Nephron (organoid): ENCODE results near the gene SLC25A13.

Source experiments
- H3K27ac Mint-ChIP-seq, 3 experiments: 2 replicates each; pipeline ENCODE4 v1.8.0; 2020; ENCODE audit warnings: mixed read lengths in 3 of 3, mild to moderate bottlenecking in 2 of 3, moderate library complexity in 1 of 3
- H3K27me3 Mint-ChIP-seq: 2 replicates; pipeline ENCODE4 v1.8.0; 2021; ENCODE audit warnings: low read depth, mild to moderate bottlenecking, moderate library complexity, mixed read lengths
- H3K36me3 Mint-ChIP-seq: 2 replicates; pipeline ENCODE4 v1.8.0; 2020; ENCODE audit warnings: low read depth, mixed read lengths
- H3K4me1 Mint-ChIP-seq: 2 replicates; pipeline ENCODE4 v1.8.0; 2020; ENCODE audit warnings: mixed read lengths
- H3K4me3 Mint-ChIP-seq, 3 experiments: 2 replicates each; pipeline ENCODE4 v1.8.0; 2020; ENCODE audit warnings: mild to moderate bottlenecking in 3 of 3, mixed read lengths in 3 of 3, moderate library complexity in 2 of 3
- H3K9me3 Mint-ChIP-seq: 2 replicates; pipeline ENCODE4 v1.8.0; 2020; ENCODE audit warnings: mixed read lengths
- TF ChIP-seq, protein P1 (sequence below), 3 experiments: fragments of 200-600 bp; sonication (generic); IDR thresholded peaks; one replicate each; pipeline ENCODE4 v1.5.0; 2021; ENCODE audit warnings: antibody characterized with exemption in 3 of 3; ENCODE audit not compliant: unreplicated experiment in 3 of 3

The SLC25A13 gene

DNA sequence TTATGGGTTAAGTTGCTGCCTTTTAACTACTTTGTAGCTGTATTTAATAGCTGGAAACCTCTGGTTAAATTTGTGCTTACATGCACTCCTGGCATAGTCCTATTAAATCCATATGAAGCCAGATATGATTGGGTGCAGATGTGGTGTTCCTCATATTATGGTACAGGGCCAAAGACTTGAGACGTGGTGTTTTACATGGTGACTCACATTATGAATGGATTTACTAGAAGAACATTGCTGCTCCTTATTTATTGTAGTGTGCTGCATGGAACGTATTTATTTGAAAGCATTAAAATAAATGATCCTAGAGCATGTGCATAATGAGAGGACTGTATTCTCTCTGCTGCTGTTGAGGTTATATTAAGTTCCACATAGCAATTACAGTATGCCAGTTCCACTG lies 224.1 kb downstream of the SLC25A13 start:
- H3K36me3 Mint-ChIP-seq: no peaks in the 10 kb centered on the region
- H3K27me3 Mint-ChIP-seq: peaks cover 6% of the 10 kb centered on the region
- no peak overlapping the region for H3K4me3 Mint-ChIP-seq
- no peak overlapping the region for H3K27ac Mint-ChIP-seq
- H3K9me3 Mint-ChIP-seq: peaks cover 4% of the 10 kb centered on the region
- TF ChIP-seq, protein P1, sequence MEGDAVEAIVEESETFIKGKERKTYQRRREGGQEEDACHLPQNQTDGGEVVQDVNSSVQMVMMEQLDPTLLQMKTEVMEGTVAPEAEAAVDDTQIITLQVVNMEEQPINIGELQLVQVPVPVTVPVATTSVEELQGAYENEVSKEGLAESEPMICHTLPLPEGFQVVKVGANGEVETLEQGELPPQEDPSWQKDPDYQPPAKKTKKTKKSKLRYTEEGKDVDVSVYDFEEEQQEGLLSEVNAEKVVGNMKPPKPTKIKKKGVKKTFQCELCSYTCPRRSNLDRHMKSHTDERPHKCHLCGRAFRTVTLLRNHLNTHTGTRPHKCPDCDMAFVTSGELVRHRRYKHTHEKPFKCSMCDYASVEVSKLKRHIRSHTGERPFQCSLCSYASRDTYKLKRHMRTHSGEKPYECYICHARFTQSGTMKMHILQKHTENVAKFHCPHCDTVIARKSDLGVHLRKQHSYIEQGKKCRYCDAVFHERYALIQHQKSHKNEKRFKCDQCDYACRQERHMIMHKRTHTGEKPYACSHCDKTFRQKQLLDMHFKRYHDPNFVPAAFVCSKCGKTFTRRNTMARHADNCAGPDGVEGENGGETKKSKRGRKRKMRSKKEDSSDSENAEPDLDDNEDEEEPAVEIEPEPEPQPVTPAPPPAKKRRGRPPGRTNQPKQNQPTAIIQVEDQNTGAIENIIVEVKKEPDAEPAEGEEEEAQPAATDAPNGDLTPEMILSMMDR (IDR thresholded peaks at IDR 0.05; ENCODE audit: unreplicated experiment in 3 of 3): no peak
- no peaks in the 10 kb centered on the region for H3K4me1 Mint-ChIP-seq

DNA sequence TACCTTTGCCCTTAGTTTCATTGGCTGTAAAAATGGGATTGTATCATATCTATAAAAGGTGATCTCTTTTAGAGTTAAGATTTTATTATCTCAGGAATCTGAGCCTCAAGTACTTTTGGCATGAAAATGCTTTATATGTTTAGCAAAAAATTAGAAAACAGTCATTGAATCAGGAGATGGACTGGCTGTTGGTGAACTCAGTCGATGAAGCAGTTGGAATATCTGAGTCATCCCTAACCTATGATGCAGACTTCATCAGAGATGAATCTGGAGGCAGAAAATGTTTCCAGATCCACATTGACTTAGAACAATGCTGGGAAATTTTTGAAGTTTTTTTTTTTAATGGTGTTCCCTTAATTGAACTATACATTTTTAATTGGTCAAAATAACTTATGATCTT lies 228.5 kb downstream of the SLC25A13 start:
- no peaks in the 10 kb centered on the region for H3K4me1 Mint-ChIP-seq
- H3K27ac Mint-ChIP-seq: no peak overlapping the region
- H3K27me3 Mint-ChIP-seq: peaks cover 6% of the 10 kb centered on the region
- H3K36me3 Mint-ChIP-seq: no peaks in the 10 kb centered on the region
- H3K9me3 Mint-ChIP-seq: peaks cover 2% of the 10 kb centered on the region
- TF ChIP-seq, protein P1 (IDR thresholded peaks at IDR 0.05; ENCODE audit: unreplicated experiment in 3 of 3): no peak
- no peak overlapping the region for H3K4me3 Mint-ChIP-seq

DNA sequence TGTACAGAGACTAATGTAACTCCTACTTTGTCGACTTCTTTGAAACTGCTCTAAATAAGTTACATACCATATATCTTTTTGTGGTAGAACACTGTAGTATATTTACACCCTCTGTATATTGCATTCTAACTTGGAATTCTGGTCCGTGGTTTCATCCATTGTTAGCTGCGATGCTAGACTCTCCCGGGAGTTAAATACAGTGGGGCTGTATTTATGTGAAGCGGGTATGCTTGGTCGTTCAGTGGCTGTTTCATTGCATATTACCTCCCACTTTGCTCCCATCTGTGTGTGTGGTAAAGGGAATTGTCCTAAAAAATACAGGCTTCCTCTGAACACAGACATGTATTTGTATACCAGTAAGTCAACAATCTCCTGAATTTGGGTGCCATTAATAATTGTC lies 231.1 kb downstream of the SLC25A13 start:
- peaks cover 6% of the 10 kb centered on the region for H3K27me3 Mint-ChIP-seq
- H3K27ac Mint-ChIP-seq: no peak overlapping the region
- no peaks in the 10 kb centered on the region for H3K9me3 Mint-ChIP-seq
- H3K4me3 Mint-ChIP-seq: no peak overlapping the region
- no peaks in the 10 kb centered on the region for H3K4me1 Mint-ChIP-seq
- TF ChIP-seq, protein P1 (IDR thresholded peaks at IDR 0.05; ENCODE audit: unreplicated experiment in 3 of 3): no peak
- H3K36me3 Mint-ChIP-seq: no peaks in the 10 kb centered on the region

DNA sequence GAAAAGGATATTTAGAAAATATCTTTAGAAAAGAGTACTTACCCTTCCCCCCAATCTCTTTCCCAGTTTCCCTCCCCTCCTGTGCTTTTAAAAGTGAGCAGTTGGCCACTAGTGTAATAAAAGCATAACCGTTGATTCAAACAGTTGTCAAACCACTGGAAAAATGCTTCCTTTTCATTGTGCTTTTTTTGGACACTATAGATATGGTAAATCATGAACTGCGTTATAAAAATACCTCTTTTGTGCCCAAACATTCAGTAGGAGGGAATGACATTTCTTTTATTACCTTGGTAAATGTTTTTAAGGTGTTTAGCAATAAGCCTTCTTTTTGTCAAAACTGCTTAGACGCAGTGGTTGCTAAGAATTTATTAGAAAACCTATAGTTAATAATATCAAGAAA lies 232.4 kb downstream of the SLC25A13 start:
- TF ChIP-seq, protein P1 (IDR thresholded peaks at IDR 0.05; ENCODE audit: unreplicated experiment in 3 of 3): no peak
- H3K36me3 Mint-ChIP-seq: no peaks in the 10 kb centered on the region

DNA sequence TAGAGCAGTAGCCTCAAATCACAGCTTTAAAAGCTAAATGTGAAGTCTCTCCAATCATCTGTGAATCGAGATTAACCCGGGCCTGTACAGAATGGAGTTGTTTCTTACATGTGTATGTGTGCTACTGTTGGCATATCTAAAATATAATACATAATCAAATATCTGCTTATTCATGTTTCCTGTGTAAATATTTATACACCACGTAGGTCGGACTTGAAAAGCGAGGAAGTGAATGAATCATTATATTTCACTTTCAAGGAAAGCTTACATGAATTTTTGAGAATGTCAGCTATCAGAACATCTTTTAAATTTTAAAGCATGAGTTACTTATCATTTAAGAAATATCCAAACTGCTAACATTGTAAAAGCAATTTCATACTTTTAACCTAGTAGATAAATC lies 233.3 kb downstream of the SLC25A13 start:
- Mint-ChIP-seq H3K36me3 (no peaks in the 10 kb centered on the region), H3K4me3 (no peak overlapping the region), H3K4me1 (peaks cover 5% of the 10 kb centered on the region), H3K27ac (no peak overlapping the region), H3K27me3 (peaks cover 6% of the 10 kb centered on the region), H3K9me3 (no peaks in the 10 kb centered on the region)
- TF ChIP-seq, protein P1 (IDR thresholded peaks at IDR 0.05; ENCODE audit: unreplicated experiment in 3 of 3): no peak

More for the DNA sequence above, 232.4 kb downstream of the SLC25A13 start:
- Mint-ChIP-seq H3K9me3 (no peaks in the 10 kb centered on the region), H3K27ac (no peak overlapping the region), H3K27me3 (peaks cover 6% of the 10 kb centered on the region), H3K4me1 (peaks cover 5% of the 10 kb centered on the region), H3K4me3 (no peak overlapping the region)

DNA sequence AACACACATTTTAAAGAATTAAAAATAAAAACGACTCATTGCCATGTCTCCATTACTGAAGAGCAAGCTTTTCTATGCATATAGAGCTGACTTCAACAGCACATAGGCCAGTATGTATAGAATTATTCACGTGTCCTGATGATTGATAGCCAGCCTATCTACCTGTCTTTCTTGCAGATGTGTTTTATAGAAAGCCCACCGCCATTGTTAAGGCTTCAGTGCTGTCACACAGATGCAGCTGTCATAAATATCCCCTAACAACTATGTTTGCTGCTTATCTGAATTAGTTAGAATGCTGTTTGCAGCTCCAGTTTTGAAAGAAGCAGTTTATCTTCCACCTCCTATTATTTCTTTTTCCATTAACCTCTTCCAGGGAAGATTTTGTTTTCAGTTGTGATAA lies 235.9 kb downstream of the SLC25A13 start:
- Mint-ChIP-seq H3K9me3 (no peaks in the 10 kb centered on the region), H3K4me3 (no peak overlapping the region), H3K4me1 (peaks cover 5% of the 10 kb centered on the region), H3K27ac (no peak overlapping the region), H3K36me3 (no peaks in the 10 kb centered on the region), H3K27me3 (no peaks in the 10 kb centered on the region)
- TF ChIP-seq, protein P1 (IDR thresholded peaks at IDR 0.05; ENCODE audit: unreplicated experiment in 3 of 3): no peak
